Measurements from ENCODE around the gene HECW1.

Gene HECW1

DNA sequence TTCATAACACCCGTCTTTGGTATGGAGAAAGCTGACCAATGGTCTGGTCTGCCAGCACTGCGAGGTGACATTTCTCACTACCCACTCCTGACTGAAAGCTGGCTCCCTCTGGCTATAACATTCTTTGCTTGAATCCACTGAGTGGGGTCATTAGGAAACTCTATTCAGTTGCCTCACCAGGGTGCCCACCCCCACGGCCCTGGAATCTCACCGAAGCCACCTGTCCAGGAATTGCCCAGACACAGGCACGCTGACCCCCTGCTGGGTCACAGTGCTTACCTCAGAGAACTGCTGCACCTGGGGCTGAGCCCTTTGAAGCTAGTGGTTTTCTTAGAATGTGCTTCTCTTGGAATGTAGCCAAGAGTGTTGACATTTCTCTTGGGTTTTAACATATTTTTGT is 28.6 kb downstream of the HECW1 start:
- DNase-seq = no peak
- Histone ChIP-seq H3K27ac (no peak overlapping the region), H3K4me3 (ENCODE audit: low read depth, low read length) (no peak overlapping the region), H3K36me3 (replicated peaks) (no peaks in the 10 kb centered on the region), H3K27me3 (replicated peaks) (no peaks in the 10 kb centered on the region)
- in situ Hi-C loops (cut with HindIII; ENCODE audit: low pct_ligation_motif_present, low sequenced_read_pairs) = no loop called here
- no peak for TF ChIP-seq CTCF (IDR thresholded peaks at IDR 0.05; ENCODE audit: low read depth, low read length, missing control alignments)

DNA sequence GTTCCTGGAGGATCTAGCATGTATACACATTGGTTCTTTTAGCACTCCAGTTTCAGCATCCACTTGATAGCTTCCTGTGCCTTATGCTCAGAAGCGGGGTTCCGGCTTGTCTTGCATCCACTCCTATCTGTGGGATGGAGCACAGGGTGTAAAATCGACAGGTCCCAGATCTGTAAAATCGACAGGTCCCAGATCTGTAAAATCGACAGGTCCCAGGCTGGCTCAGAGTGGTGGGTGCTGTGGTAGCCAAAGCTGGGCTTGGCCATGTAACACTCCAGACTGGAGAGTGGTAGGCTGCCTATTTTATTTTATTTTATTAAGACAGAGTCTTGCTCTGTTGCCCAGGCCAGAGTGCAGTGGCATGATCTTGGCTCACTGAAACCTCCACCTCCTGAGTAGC is 30.3 kb downstream of the HECW1 start:
- DNase-seq = no peak
- Histone ChIP-seq H3K36me3 (replicated peaks) (no peaks in the 10 kb centered on the region), H3K27ac (no peak overlapping the region), H3K4me3 (ENCODE audit: low read depth, low read length) (no peak overlapping the region), H3K27me3 (replicated peaks) (no peaks in the 10 kb centered on the region)
- no peak for TF ChIP-seq CTCF (IDR thresholded peaks at IDR 0.05; ENCODE audit: low read depth, low read length, missing control alignments)
- in situ Hi-C loops (cut with HindIII; ENCODE audit: low pct_ligation_motif_present, low sequenced_read_pairs) = no loop called here

DNA sequence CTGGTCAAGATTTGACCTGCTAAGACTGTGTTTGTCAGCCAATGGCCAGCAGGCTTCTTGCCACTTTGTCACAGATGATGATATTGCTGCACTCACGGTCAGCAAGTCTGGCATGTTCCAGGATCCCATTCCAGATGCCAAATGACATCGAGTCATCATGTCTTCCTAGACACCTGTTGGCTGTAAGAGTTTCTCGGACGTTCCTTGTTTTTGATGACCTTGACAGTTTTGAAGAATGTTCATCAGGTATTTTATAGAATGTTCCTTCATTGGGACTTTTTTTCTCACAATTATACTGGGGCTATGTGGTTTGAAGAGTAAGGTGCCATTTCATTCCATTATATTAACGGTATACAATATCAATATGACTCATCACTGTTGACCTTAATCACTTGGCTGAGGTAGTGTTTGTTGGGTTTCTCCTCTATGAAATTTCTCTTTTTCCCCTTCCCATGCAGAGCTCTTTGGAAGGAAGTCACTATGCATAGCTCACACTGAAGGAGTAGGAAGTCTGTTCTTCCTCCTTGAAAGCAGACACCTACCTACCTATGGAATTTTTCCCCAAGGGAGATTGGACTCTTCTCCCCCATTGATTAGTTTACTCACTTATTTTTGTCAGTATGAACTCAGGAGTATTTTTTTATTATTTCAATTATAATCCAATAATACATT is 31.6 kb downstream of the HECW1 start:
- no peaks in the 10 kb centered on the region for H3K36me3 ChIP-seq (replicated peaks)
- in situ Hi-C loops (cut with HindIII; ENCODE audit: low pct_ligation_motif_present, low sequenced_read_pairs) = no loop called here
- no peak overlapping the region for H3K27ac ChIP-seq
- no peak for DNase-seq
- no peaks in the 10 kb centered on the region for H3K27me3 ChIP-seq (replicated peaks)
- no peak for TF ChIP-seq CTCF (IDR thresholded peaks at IDR 0.05; ENCODE audit: low read depth, low read length, missing control alignments)
- no peak overlapping the region for H3K4me3 ChIP-seq (ENCODE audit: low read depth, low read length)

DNA sequence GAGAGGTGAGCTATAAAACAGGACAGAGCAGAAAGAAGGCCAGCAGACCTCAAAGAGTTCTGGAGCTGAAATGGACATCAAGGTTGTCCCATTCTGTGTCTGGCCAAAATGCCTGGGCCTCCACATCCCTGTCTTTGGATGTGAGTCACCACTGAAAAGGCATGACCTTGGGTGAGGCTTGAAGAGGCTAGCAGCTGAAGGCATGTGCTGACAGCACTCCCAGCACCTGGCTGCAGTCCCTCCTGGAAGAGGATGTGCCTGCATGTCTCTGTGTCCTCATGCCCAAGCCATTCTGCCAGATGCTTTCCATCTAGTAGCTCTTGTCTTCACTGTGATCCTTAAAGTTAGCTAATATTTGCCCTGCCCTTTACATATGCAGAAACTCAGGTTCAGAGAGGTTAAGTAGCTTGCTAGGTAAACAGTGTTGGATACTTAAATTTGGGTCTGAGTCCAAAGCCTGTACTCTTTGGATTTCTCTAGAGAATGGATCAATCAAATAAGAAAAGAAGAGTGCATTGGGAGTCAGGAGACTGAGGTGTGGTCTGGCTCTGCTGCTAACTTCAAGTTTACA is 35.8 kb downstream of the HECW1 start:
- Histone ChIP-seq H3K4me3 (ENCODE audit: low read depth, low read length) (no peak overlapping the region), H3K36me3 (replicated peaks) (no peaks in the 10 kb centered on the region), H3K27ac (no peak overlapping the region), H3K27me3 (replicated peaks) (no peaks in the 10 kb centered on the region)
- no peak for TF ChIP-seq CTCF (IDR thresholded peaks at IDR 0.05; ENCODE audit: low read depth, low read length, missing control alignments)
- DNase-seq = no peak
- in situ Hi-C loops (cut with HindIII; ENCODE audit: low pct_ligation_motif_present, low sequenced_read_pairs) = no loop called here

- DNase-seq = no peak
- Histone ChIP-seq H3K4me3 (ENCODE audit: low read depth, low read length) (no peak overlapping the region), H3K36me3 (replicated peaks) (no peaks in the 10 kb centered on the region), H3K27me3 (replicated peaks) (no peaks in the 10 kb centered on the region), H3K27ac (no peak overlapping the region)
- no peak for TF ChIP-seq CTCF (IDR thresholded peaks at IDR 0.05; ENCODE audit: low read depth, low read length, missing control alignments)
- in situ Hi-C loops (cut with HindIII; ENCODE audit: low pct_ligation_motif_present, low sequenced_read_pairs) = no loop called here
These were observed 38.6 kb downstream of the HECW1 start for GRCh38 chr7:43151076-43151475.

DNA sequence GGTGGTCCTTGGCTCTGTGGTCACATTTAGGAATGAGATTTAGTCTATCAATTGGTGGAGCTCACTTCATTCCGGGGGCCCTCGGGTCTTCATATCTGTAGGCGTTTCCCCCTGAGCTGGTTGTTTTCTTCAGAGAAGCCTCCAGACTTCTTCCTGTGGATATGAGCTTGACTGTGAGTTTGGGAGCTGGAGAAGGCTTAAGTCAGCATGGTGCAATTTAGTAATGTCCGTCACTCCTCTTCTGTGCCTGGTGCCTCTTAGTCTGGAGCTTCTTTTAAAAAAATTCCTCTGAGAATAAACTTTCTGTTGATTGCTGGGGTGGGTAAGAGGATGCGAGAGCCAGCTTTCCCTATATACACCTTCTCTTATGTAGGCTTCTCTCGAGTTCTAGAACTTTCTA is 40.2 kb downstream of the HECW1 start:
- Histone ChIP-seq H3K27me3 (replicated peaks) (no peaks in the 10 kb centered on the region), H3K4me3 (ENCODE audit: low read depth, low read length) (no peak overlapping the region), H3K27ac (no peak overlapping the region), H3K36me3 (replicated peaks) (no peaks in the 10 kb centered on the region)
- in situ Hi-C loops (cut with HindIII; ENCODE audit: low pct_ligation_motif_present, low sequenced_read_pairs) = no loop called here
- DNase-seq = no peak
- TF ChIP-seq CTCF (IDR thresholded peaks at IDR 0.05; ENCODE audit: low read depth, low read length, missing control alignments) = no peak

Data from brain microvascular endothelial cell (primary cell).